HepG2 (cell line): ENCODE measurements around the gene RHBDF2. TPM values are rescaled to one million over a fixed set of nuclear protein-coding genes. Genes with fewer than 3 reads are reported as not detected.

Experiments
- EHMT2 ChIP-seq: fragments of 200-600 bp; sonication (generic); IDR thresholded peaks from 2 replicates; pipeline ENCODE4 v1.7.0; 2017; ENCODE audit warnings: antibody characterized with exemption, low read depth, low read length, borderline replicate concordance
- HMG20A ChIP-seq: IDR thresholded peaks from 2 replicates; pipeline ENCODE4 v1.6.1; 2016; ENCODE audit warnings: borderline replicate concordance
- HNRNPK ChIP-seq: fragments of 200-400 bp; formaldehyde crosslinking; IDR thresholded peaks from 2 replicates; pipeline ENCODE4 v1.6.1; 2018; ENCODE audit warnings: low read length, low read depth, moderate library complexity, mild to moderate bottlenecking; ENCODE audit not compliant: poor library complexity, severe bottlenecking
- NBN ChIP-seq: fragments of 450-650 bp; conservative IDR thresholded peaks from 2 replicates; pipeline ENCODE4 v1.6.1; 2017
- NFIB ChIP-seq: sonication (generic); formaldehyde crosslinking; IDR thresholded peaks from 2 replicates; pipeline ENCODE4 v1.9.0; 2021; ENCODE audit warnings: missing genetic modification reagents, mild to moderate bottlenecking, borderline replicate concordance
- REXO4 ChIP-seq: sonication (generic); formaldehyde crosslinking; IDR thresholded peaks from 2 replicates; pipeline ENCODE4 v1.8.0; 2022; ENCODE audit warnings: missing genetic modification reagents, mild to moderate bottlenecking, borderline replicate concordance
- RNF2 ChIP-seq: fragments of 450-650 bp; conservative IDR thresholded peaks from 2 replicates; pipeline ENCODE4 v1.6.1; 2016; ENCODE audit warnings: low read depth
- SIX1 ChIP-seq: sonication (generic); formaldehyde crosslinking; IDR thresholded peaks from 2 replicates; pipeline ENCODE4 v1.4.0; 2020; ENCODE audit warnings: missing genetic modification reagents, borderline replicate concordance
- SMAD9 ChIP-seq: sonication (generic); formaldehyde crosslinking; IDR thresholded peaks from 2 replicates; pipeline ENCODE4 v1.5.1; 2020; ENCODE audit warnings: mild to moderate bottlenecking, missing genetic modification reagents
- TMF1 ChIP-seq: sonication (generic); formaldehyde crosslinking; IDR thresholded peaks from 2 replicates; pipeline ENCODE4 v1.8.1; 2022; ENCODE audit warnings: low read depth, missing genetic modification reagents
- ZNF34 ChIP-seq: sonication (generic); formaldehyde crosslinking; IDR thresholded peaks from 2 replicates; pipeline ENCODE4 v1.4.0; 2020; ENCODE audit warnings: mild to moderate bottlenecking, missing genetic modification reagents, borderline replicate concordance
- ZNF350 ChIP-seq: sonication (generic); formaldehyde crosslinking; IDR thresholded peaks from 2 replicates; pipeline ENCODE4 v1.4.0; 2020; ENCODE audit warnings: mild to moderate bottlenecking, low read depth, missing genetic modification reagents, borderline replicate concordance
- ZNF460 ChIP-seq: sonication (generic); formaldehyde crosslinking; IDR thresholded peaks from 2 replicates; pipeline ENCODE4 v1.5.1; 2020; ENCODE audit warnings: missing genetic modification reagents, mild to moderate bottlenecking, borderline replicate concordance
- ZNF530 ChIP-seq: sonication (generic); formaldehyde crosslinking; IDR thresholded peaks from 2 replicates; pipeline ENCODE4 v1.5.0; 2020; ENCODE audit warnings: low read depth, mild to moderate bottlenecking, missing genetic modification reagents
- ZNF709 ChIP-seq: sonication (generic); formaldehyde crosslinking; IDR thresholded peaks from 2 replicates; pipeline ENCODE4 v1.5.0; 2020; ENCODE audit warnings: mild to moderate bottlenecking, missing genetic modification reagents
- ZNF841 ChIP-seq: sonication (generic); formaldehyde crosslinking; IDR thresholded peaks from 2 replicates; pipeline ENCODE4 v1.8.1; 2023; ENCODE audit warnings: missing genetic modification reagents, borderline replicate concordance
- polyA plus RNA-seq, 8 experiments: library from polyadenylated mRNA; depleted of rRNA in 3 of 8; stranded (reverse) in 7 of 8; unstranded in 1 of 8; fragments of >200 nt; fragmentation: Illumina TruSeq in 4 of 8; extraction: Trizol in 4 of 8; gene quantifications; 2 replicates each; pipeline versions ENCODE4 v1.2.1 to v1.2.3, GENCODE V29; 2011 to 2016; ENCODE audit warnings: low read depth in 4 of 8, missing spikeins in 1 of 8, mixed read lengths in 1 of 8; ENCODE audit not compliant: insufficient read depth in 1 of 8
- total RNA-seq, 5 experiments: library from RNA; depleted of rRNA; stranded (reverse); fragments of >200 nt; fragmentation: Illumina TruSeq; extraction: Trizol; gene quantifications; 2 replicates each; pipeline ENCODE4 v1.2.3, GENCODE V29; 2016; ENCODE audit warnings: low read depth in 1 of 5
- TF ChIP-seq, protein P1 (sequence below): sonication (generic); formaldehyde crosslinking; IDR thresholded peaks from 2 replicates; pipeline ENCODE4 v1.4.0; 2020; ENCODE audit warnings: missing genetic modification reagents, borderline replicate concordance
- TF ChIP-seq, protein P2 (sequence below): sonication (generic); formaldehyde crosslinking; IDR thresholded peaks from 2 replicates; pipeline ENCODE4 v1.5.1; 2020; ENCODE audit warnings: missing genetic modification reagents, mild to moderate bottlenecking, borderline replicate concordance
- TF ChIP-seq, protein P3 (sequence below): sonication (generic); formaldehyde crosslinking; IDR thresholded peaks from 2 replicates; pipeline ENCODE4 v1.8.0; 2022; ENCODE audit warnings: missing genetic modification reagents, mild to moderate bottlenecking, inconsistent platforms, borderline replicate concordance
- TF ChIP-seq, protein P4 (sequence below): IDR thresholded peaks from 2 replicates; pipeline ENCODE4 v1.6.1; 2018; ENCODE audit warnings: missing genetic modification reagents, mild to moderate bottlenecking, missing compliant biosample characterization

RHBDF2 gene
- total and polyA plus RNA-seq, 2 of the 13 experiments (the other 11 are each of a cell fraction or from before 2014, with no cell fraction given), result 7.8 to 24.2 TPM

DNA sequence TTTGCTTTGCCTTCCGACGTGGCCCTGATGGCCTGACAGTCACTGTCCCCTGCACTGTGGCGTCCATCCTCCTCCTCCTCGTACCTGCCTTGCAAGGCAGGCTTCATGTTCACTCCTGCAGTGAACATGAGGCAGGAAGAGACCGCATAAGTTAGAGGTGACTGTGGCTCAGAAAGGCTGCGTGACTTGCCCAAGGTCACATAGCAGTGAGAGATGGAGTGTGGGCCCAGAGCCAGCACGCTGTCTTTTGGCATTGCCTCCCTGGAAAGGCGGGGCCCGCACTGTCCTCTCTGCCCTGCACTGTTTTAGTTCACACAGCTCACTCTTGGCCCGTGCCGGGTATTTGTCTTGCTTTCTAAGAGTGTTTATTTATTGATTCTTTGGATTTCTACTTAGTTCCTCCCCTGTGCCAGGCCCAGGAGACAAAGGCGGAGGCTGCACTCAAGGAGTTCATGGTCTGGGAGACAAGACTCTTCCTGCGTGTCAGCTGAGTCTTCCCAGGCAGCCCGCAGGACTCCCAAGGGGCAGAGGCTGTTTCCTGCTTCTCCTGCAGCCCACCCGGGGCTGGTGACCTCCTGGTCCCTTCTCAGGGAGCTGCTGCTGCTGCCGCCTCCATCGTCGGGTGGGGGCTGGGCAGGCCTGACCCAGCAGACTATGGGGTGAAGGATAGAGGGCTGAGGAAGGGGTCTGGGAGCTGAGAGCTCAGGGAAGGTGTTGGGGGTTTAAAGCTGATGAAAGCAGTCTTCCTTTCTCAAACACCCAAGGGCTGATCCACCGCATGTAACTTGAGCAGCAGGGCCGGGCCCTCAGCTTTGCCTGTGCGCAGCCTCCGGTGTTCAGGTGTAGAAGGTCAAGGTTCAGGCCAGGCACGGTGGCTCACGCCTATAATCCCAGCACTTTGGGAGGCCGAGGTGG is 23.6 kb upstream of the RHBDF2 start (continued):
- TF ChIP-seq HMG20A (CRISPR knock-in tag) (peak; percentile 26; the same call in 1 of the 2 replicates), RNF2 (peak; percentile 49), REXO4 (no peak), NBN (no peak), HNRNPK (no peak), SMAD9 (CRISPR knock-in tag) (0 out of 2 replicates have a peak, but pooled peaks have one; percentile 43), SIX1 (CRISPR knock-in tag) (peak; percentile 91), NFIB (CRISPR knock-in tag) (no peak), ZNF530 (CRISPR knock-in tag) (no peak), ZNF350 (CRISPR knock-in tag) (peak; percentile 91), ZNF460 (CRISPR knock-in tag) (peak; percentile 94), ZNF709 (CRISPR knock-in tag) (0 out of 2 replicates have a peak, but pooled peaks have one; percentile 29), EHMT2 (no peak), TMF1 (CRISPR knock-in tag) (no peak), ZNF841 (CRISPR knock-in tag) (no peak), ZNF34 (CRISPR knock-in tag) (no peak)
- TF ChIP-seq, protein P1, sequence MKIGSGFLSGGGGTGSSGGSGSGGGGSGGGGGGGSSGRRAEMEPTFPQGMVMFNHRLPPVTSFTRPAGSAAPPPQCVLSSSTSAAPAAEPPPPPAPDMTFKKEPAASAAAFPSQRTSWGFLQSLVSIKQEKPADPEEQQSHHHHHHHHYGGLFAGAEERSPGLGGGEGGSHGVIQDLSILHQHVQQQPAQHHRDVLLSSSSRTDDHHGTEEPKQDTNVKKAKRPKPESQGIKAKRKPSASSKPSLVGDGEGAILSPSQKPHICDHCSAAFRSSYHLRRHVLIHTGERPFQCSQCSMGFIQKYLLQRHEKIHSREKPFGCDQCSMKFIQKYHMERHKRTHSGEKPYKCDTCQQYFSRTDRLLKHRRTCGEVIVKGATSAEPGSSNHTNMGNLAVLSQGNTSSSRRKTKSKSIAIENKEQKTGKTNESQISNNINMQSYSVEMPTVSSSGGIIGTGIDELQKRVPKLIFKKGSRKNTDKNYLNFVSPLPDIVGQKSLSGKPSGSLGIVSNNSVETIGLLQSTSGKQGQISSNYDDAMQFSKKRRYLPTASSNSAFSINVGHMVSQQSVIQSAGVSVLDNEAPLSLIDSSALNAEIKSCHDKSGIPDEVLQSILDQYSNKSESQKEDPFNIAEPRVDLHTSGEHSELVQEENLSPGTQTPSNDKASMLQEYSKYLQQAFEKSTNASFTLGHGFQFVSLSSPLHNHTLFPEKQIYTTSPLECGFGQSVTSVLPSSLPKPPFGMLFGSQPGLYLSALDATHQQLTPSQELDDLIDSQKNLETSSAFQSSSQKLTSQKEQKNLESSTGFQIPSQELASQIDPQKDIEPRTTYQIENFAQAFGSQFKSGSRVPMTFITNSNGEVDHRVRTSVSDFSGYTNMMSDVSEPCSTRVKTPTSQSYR (CRISPR knock-in tag), result peak; percentile 33; the same call in 1 of the 2 replicates
- TF ChIP-seq, protein P2, sequence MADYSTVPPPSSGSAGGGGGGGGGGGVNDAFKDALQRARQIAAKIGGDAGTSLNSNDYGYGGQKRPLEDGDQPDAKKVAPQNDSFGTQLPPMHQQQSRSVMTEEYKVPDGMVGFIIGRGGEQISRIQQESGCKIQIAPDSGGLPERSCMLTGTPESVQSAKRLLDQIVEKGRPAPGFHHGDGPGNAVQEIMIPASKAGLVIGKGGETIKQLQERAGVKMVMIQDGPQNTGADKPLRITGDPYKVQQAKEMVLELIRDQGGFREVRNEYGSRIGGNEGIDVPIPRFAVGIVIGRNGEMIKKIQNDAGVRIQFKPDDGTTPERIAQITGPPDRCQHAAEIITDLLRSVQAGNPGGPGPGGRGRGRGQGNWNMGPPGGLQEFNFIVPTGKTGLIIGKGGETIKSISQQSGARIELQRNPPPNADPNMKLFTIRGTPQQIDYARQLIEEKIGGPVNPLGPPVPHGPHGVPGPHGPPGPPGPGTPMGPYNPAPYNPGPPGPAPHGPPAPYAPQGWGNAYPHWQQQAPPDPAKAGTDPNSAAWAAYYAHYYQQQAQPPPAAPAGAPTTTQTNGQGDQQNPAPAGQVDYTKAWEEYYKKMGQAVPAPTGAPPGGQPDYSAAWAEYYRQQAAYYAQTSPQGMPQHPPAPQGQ (CRISPR knock-in tag), result no peak
- TF ChIP-seq, protein P3, sequence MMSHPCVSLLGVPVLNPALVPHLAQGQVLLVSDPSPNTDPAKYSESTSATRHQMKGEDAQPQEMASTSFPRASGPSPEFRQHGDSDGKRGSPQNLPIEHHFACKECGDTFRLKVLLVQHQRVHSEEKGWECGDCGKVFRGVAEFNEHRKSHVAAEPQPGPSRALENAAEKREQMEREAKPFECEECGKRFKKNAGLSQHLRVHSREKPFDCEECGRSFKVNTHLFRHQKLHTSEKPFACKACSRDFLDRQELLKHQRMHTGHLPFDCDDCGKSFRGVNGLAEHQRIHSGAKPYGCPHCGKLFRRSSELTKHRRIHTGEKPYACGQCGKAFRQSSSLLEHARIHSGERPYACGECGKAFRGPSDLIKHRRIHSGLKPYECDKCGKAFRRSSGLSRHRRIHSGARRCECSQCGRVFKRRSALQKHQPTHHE (CRISPR knock-in tag), result no peak
- TF ChIP-seq, protein P4, sequence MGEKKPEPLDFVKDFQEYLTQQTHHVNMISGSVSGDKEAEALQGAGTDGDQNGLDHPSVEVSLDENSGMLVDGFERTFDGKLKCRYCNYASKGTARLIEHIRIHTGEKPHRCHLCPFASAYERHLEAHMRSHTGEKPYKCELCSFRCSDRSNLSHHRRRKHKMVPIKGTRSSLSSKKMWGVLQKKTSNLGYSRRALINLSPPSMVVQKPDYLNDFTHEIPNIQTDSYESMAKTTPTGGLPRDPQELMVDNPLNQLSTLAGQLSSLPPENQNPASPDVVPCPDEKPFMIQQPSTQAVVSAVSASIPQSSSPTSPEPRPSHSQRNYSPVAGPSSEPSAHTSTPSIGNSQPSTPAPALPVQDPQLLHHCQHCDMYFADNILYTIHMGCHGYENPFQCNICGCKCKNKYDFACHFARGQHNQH (CRISPR knock-in tag), result peak; percentile 12
